HFFc6 (cell line): Measurements from ENCODE around the gene PIGQ. TPM values are rescaled to one million over a fixed set of nuclear protein-coding genes. Genes with fewer than 3 reads are reported as not detected.

Source experiments
- DNase-seq: peaks from one replicate; pipeline ENCODE4 v3.0.0-alpha.2; 2018
- H3K27ac Mint-ChIP-seq: 2 replicates; pipeline ENCODE4 v1.8.0; 2020; ENCODE audit warnings: mild to moderate bottlenecking, mixed read lengths
- H3K27me3 Mint-ChIP-seq: 2 replicates; pipeline ENCODE4 v1.8.0; 2021; ENCODE audit warnings: mild to moderate bottlenecking, moderate library complexity, mixed read lengths; ENCODE audit not compliant: insufficient read depth
- H3K36me3 Mint-ChIP-seq: 2 replicates; pipeline ENCODE4 v1.8.0; 2021; ENCODE audit warnings: low read depth, mixed read lengths
- H3K4me1 Mint-ChIP-seq: 2 replicates; pipeline ENCODE4 v1.8.0; 2020; ENCODE audit warnings: low read depth, mixed read lengths
- H3K4me3 Mint-ChIP-seq: 2 replicates; pipeline ENCODE4 v1.8.0; 2020; ENCODE audit warnings: mild to moderate bottlenecking, moderate library complexity, mixed read lengths
- H3K9me3 Mint-ChIP-seq: 2 replicates; pipeline ENCODE4 v1.8.0; 2020; ENCODE audit warnings: mild to moderate bottlenecking, mixed read lengths
- total RNA-seq, 6 experiments: library from RNA; stranded (reverse); fragmentation: NEBNext Ultra II Directional; extraction: Animal tissue kit (Norgen Biotek cat#: 25700); gene quantifications; 2 replicates in 1 of 6; 3 replicates in 5 of 6; pipeline ENCODE4 v1.2.3, GENCODE V29; 2021
- TF ChIP-seq, protein P1 (sequence below): fragments of 200-600 bp; sonication (generic); IDR thresholded peaks from 2 replicates; pipeline ENCODE4 v1.5.0; 2021; ENCODE audit warnings: antibody characterized with exemption, mild to moderate bottlenecking

Gene PIGQ
- total RNA-seq, 6 experiments from 2014 or later, result 30.4 to 39.5 (median 35.4) TPM

- peak within 1 kb of the TSS; percentile 96 for H3K4me3 Mint-ChIP-seq
- H3K27ac Mint-ChIP-seq, result peak within 1 kb of the TSS; percentile 98
- DNase-seq, result peak; percentile 83
- TF ChIP-seq, protein P1, sequence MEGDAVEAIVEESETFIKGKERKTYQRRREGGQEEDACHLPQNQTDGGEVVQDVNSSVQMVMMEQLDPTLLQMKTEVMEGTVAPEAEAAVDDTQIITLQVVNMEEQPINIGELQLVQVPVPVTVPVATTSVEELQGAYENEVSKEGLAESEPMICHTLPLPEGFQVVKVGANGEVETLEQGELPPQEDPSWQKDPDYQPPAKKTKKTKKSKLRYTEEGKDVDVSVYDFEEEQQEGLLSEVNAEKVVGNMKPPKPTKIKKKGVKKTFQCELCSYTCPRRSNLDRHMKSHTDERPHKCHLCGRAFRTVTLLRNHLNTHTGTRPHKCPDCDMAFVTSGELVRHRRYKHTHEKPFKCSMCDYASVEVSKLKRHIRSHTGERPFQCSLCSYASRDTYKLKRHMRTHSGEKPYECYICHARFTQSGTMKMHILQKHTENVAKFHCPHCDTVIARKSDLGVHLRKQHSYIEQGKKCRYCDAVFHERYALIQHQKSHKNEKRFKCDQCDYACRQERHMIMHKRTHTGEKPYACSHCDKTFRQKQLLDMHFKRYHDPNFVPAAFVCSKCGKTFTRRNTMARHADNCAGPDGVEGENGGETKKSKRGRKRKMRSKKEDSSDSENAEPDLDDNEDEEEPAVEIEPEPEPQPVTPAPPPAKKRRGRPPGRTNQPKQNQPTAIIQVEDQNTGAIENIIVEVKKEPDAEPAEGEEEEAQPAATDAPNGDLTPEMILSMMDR, result peak; percentile 21; the same call in 1 of the 2 replicates
- no peaks in the 10 kb centered on the region for H3K9me3 Mint-ChIP-seq
- H3K36me3 Mint-ChIP-seq, result peaks cover 8% of the 10 kb centered on the region
- H3K4me1 Mint-ChIP-seq, result peaks cover 39% of the 10 kb centered on the region
- H3K27me3 Mint-ChIP-seq, result peaks cover 14% of the 10 kb centered on the region
Observed at GRCh38 chr16:527015-527903, 42.5 kb upstream of the PIGQ start, which contains the start of gene CAPN15. CAPN15 (plus strand) TSS chr16:527712; CDS start chr16:546839, 19,127 bp downstream.

DNA sequence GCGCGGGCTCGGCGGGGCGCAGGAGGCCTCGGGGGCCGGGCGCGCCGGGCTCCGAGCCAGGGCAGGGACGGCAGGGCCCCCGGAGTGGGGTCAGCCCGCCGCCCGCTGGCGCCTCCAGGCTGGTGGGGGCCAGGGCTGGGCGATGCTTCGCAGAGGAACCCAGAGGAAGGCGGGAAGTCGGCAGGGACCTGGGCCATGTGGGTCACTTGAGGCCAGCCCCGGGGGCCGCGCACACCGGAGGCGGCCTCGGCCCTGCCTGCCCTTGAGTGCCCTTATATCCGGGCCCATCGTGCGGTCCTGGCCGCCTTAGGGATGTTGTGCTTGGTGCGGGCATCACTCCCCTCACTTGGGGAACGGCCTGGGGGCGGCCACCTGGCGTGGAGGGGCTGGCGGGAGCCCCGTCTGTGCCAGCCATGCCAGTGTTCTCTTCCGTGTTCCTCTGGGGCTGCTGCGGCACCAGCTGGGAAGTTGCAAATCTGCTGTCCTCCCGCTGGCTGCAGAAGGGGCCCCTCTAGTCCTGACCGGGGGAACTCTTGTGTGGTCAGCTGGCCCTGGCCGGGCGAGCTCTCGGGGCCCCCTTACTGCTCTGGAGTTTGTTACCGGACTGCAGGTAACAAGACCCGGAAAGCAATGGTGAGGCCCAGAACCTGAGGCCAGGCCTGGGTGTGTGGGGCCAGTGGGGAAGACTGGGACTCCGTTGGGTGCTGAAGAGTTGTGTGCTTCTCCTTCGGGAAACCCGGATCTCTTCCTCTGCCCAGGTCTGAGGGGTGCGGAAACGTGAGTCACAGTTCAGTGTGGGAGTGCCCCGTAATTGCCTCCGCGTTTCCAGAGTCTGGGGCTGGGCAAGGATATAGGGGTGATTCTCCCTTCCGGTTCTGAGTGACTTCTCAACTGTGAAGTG is 41.4 kb upstream of the PIGQ start:
- Mint-ChIP-seq H3K27ac (peak overlapping the region; percentile 98), H3K4me1 (peaks cover 39% of the 10 kb centered on the region), H3K27me3 (peaks cover 14% of the 10 kb centered on the region), H3K9me3 (no peaks in the 10 kb centered on the region), H3K4me3 (peak overlapping the region; percentile 96), H3K36me3 (peaks cover 8% of the 10 kb centered on the region)
- peak; percentile 82 for DNase-seq
- TF ChIP-seq, protein P1, result no peak

GRCh38 chr16:529012-529575 is 40.7 kb upstream of the PIGQ start:
- Mint-ChIP-seq H3K4me1 (peaks cover 39% of the 10 kb centered on the region), H3K4me3 (peak overlapping the region; percentile 96), H3K9me3 (no peaks in the 10 kb centered on the region), H3K27ac (peak overlapping the region; percentile 98), H3K27me3 (peaks cover 14% of the 10 kb centered on the region), H3K36me3 (peaks cover 8% of the 10 kb centered on the region)
- TF ChIP-seq, protein P1, result no peak
- DNase-seq, result no peak

DNA sequence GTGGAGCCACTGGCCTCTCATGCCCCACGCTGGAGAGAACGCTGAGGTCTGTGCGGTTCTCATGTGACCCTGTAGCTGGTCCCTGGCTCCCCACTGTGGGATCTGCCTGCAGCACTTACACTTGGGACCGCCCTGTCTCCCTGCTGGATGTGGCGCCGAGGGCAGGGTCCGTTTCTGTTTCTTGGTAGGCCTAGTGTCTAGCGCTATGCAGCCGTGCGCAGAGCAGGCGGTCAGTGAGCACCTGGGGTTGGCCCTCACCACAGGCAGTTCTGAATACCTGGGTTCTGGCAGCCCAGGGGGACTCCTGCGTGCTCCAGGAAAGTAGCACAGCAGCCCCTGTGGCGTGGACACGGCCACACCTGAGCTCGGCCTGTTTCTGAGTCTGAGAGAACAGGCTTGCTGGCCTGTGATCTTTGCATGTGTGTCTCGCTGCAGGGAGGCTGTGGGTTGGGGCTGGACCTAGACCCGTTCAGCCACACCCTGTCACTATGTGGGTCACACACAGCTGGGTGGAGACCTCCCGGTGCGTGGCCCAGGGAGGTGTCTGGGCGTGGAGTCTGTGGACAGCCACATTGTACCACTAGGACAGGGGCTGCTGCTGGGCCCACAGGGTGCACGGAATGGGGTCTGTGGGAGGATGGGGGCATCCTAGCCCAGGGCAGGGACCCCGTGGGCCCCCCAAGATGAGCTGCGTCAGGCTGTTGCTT is 39.5 kb upstream of the PIGQ start:
- H3K4me1 Mint-ChIP-seq, result peaks cover 39% of the 10 kb centered on the region
- H3K4me3 Mint-ChIP-seq, result peak overlapping the region; percentile 96; the same call in 1 of the 2 replicates
- H3K27ac Mint-ChIP-seq, result peak overlapping the region; percentile 98
- H3K27me3 Mint-ChIP-seq, result peaks cover 13% of the 10 kb centered on the region
- DNase-seq, result no peak
- peaks cover 7% of the 10 kb centered on the region for H3K36me3 Mint-ChIP-seq
- TF ChIP-seq, protein P1, result no peak
- no peaks in the 10 kb centered on the region for H3K9me3 Mint-ChIP-seq
